HG03520 (cell line): ENCODE data around the gene ZKSCAN8.

ENCODE experiments used
- ATAC-seq: cut with Tn5 transposase; IDR thresholded peaks from one replicate; pipeline ENCODE4 v1.9.1; 2021; ENCODE audit warnings: mild to moderate bottlenecking, moderate library complexity; ENCODE audit not compliant: unreplicated experiment

Gene ZKSCAN8

DNA sequence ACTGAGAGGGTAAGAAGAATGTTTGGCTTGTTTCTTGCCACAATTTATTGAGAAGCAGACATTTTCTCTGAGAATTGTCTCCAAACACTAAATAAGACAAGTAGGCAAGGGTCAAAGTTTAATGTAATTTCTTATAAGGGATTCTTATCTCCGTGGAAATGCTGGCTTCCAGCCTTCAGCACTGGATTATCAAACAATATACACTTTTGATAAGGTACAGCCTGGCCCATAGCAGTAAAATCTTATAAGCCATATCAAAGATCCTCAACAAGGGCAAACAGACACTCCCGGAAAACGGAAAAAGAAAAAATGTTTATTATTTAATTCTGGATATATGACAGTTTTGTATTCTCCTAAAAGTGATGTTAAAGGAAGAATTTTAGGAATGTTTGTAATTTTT lies 64.8 kb downstream of the ZKSCAN8 start:
- ATAC-seq = no peak

DNA sequence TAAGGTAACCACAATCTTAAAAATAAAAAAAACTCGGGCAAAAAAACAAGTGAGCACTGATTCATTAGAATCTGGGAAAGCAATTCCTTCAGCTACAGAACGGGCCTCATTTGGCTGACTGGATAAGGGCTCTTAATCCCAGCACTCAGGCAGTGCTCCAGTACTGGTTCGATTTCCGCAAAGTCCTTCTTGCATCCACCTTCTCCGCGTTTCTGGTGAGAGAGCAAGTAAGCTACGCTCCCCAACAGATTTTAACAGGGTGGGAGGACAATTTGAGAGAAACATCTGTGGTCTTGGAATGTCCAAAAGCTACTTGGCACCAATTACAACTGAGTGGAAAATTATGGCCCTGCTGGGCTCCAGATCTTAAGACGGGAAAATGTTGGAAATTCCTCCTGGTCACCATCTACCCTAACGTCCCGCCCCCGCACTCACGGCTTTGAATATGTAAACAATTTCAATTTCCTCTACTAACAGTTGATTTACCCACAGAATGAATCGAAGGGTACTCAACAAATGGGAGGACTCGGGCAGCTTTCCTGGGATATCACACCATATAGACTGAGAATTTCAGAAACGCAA lies 65.3 kb downstream of the ZKSCAN8 start:
- ATAC-seq = no peak

DNA sequence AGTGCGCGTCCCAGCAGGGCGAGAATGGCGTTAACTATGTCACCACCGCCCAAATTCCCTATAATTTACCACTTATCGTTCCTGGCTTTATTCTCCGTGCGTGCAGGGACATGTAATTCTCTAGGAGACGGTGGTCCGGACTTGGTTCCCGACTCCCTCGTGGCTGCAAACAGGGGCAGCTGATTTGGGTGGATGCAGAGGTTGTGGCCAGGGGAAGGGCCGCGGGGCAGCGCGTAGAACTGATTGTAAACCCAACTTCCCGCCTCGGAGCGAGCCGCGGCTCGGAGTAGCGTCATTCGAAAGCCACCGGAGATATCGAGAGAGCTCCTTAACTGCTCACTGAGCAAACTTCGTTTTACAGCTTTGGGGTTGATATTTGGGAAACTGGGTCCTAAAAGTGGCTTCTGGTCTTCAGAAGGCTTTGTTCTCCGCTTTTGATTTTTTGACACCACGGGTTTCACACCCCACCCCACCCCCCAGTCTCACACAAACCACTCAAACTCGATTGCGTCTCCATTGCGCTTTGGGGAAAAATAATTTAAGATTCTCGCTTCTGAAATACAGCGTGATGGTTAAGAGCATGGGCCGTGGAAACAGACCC lies 65.9 kb downstream of the ZKSCAN8 start:
- no peak for ATAC-seq

DNA sequence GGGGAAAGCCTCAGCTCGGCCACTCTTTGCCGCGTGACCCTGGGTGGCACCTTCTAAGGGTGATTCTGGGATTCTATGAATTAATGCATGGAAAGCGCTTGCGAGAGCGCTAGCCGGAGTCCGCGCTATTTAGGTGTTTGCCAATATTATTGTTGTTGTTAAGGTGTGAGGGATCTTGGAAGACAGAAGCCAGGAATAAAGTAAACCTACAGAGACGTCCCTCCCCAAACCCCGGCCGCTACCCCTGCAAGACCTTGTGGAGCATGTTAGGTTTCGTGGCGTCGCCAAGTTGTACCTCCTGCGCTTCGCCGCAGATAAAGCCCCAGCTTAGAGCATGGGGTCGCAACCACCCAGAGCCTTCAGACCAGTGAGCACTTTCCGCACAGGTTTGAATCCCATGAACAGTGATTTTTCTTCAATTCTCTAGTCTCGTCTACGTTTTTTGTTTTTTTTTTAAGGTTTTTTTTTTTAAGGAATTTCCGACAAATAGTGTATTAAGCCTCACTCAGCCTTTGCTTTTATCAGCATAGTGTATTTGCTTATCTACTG lies 66.5 kb downstream of the ZKSCAN8 start:
- ATAC-seq = no peak
